Vagina (tissue), 2 donors: ENCODE measurements around the gene FKBP1B. TPM values are rescaled to one million over a fixed set of nuclear protein-coding genes. Genes with fewer than 3 reads are reported as not detected.

Experiments used
- DNase-seq, 2 donors: peaks; one replicate each; pipeline ENCODE4 v3.0.0-alpha.2; 2017; ENCODE audit errors: extremely low spot score in 2 of 2
- H3K27ac ChIP-seq: fragments of 200-600 bp; sonication (generic); one replicate; pipeline ENCODE4 v1.5.1; 2019
- H3K27me3 ChIP-seq: fragments of 200-600 bp; sonication (generic); one replicate; pipeline ENCODE4 v1.5.1; 2019
- H3K36me3 ChIP-seq, 2 donors: fragments of 200-600 bp; sonication (generic); one replicate each; pipeline ENCODE4 v1.5.1; 2017 to 2019
- H3K4me1 ChIP-seq: fragments of 200-600 bp; sonication (generic); one replicate; pipeline ENCODE4 v1.5.1; 2019
- H3K4me3 ChIP-seq, 2 donors: fragments of 200-600 bp; sonication (generic); 1 replicate in 1 of 2; 2 replicates in 1 of 2; pipeline ENCODE4 v1.5.1; 2016 to 2019
- H3K9me3 ChIP-seq: fragments of 200-600 bp; sonication (generic); one replicate; pipeline ENCODE4 v1.5.1; 2019
- POLR2A ChIP-seq, 2 donors: fragments of 450-650 bp; IDR thresholded peaks; one replicate each; pipeline ENCODE4 v1.6.1; 2017; ENCODE audit warnings: antibody characterized with exemption in 2 of 2, mild to moderate bottlenecking in 2 of 2, moderate library complexity in 2 of 2
- POLR2AphosphoS5 ChIP-seq, 2 donors: sonication (generic); formaldehyde crosslinking; IDR thresholded peaks; one replicate each; pipeline ENCODE4 v1.9.0; 2017; ENCODE audit warnings: antibody characterized with exemption in 2 of 2, mild to moderate bottlenecking in 2 of 2, low read depth in 1 of 2; ENCODE audit not compliant: insufficient read depth in 1 of 2
- intact Hi-C: fragments of 100-400 bp; cut with DNase I; formaldehyde crosslinking; loops from one replicate; pipeline ENCODE4 v1.15.1; 2023
- total RNA-seq: library from RNA; depleted of rRNA; stranded (reverse); fragments of >200 nt; gene quantifications from one replicate; pipeline ENCODE4 v1.2.3, GENCODE V29; 2016
- TF ChIP-seq, protein P1 (sequence below), 3 experiments: fragments of 450-650 bp in 2 of 3; fragments of 200-600 bp in 1 of 3; sonication (generic) in 1 of 3; IDR thresholded peaks; one replicate each; pipeline ENCODE4 v1.5.1; 2017 to 2019; ENCODE audit warnings: antibody characterized with exemption in 3 of 3, mild to moderate bottlenecking in 2 of 3, moderate library complexity in 2 of 3

Gene FKBP1B
- total RNA-seq, 1 donor from 2014 or later, result 14.2 TPM

DNA sequence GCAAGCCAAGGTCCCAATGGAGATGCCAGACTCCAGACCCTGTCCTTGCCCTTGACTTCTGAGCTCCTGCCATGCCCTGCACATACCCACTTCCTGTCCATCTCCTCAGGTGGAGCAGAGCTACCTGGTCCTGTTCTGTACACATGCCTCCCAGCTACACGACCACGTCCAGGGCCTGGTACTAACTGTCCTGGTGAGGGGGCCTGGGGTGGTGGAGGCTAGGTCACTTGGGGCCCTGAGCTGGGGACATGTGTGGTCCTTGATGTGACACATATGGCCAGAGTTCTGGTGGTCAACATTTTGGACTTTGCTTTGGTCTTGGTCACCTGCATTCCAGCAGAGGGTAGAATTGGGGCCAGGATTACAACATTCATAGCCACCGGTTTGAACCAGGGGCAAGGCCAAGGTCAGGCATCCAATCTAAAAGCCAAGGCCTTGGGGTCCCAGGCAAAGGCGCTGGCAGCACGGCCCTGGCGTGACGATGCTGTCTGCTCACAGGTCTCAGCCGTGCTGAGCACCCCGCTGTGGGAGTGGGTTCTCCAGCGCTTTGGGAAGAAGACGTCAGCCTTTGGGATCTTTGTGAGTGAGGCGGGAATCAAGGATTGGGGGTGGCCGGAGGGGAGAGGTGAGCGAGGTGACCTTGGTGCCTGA, 27.1 kb upstream of the FKBP1B start:
- Histone ChIP-seq H3K4me1 (no peaks in the 10 kb centered on the region), H3K36me3 (peaks cover 0 to 9% of the 10 kb centered on the region in 2 donors), H3K9me3 (no peaks in the 10 kb centered on the region), H3K27me3 (no peaks in the 10 kb centered on the region), H3K4me3 (no peak overlapping the region), H3K27ac (no peak overlapping the region)
- no peak for TF ChIP-seq POLR2A (IDR thresholded peaks at IDR 0.05)
- TF ChIP-seq POLR2AphosphoS5 (IDR thresholded peaks at IDR 0.05; ENCODE audit: insufficient read depth in 1 of 2, low read depth in 1 of 2), result no peak
- TF ChIP-seq, protein P1, sequence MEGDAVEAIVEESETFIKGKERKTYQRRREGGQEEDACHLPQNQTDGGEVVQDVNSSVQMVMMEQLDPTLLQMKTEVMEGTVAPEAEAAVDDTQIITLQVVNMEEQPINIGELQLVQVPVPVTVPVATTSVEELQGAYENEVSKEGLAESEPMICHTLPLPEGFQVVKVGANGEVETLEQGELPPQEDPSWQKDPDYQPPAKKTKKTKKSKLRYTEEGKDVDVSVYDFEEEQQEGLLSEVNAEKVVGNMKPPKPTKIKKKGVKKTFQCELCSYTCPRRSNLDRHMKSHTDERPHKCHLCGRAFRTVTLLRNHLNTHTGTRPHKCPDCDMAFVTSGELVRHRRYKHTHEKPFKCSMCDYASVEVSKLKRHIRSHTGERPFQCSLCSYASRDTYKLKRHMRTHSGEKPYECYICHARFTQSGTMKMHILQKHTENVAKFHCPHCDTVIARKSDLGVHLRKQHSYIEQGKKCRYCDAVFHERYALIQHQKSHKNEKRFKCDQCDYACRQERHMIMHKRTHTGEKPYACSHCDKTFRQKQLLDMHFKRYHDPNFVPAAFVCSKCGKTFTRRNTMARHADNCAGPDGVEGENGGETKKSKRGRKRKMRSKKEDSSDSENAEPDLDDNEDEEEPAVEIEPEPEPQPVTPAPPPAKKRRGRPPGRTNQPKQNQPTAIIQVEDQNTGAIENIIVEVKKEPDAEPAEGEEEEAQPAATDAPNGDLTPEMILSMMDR (IDR thresholded peaks at IDR 0.05), result no peak
- intact Hi-C loops, result no loop called here
- no peak for DNase-seq

DNA sequence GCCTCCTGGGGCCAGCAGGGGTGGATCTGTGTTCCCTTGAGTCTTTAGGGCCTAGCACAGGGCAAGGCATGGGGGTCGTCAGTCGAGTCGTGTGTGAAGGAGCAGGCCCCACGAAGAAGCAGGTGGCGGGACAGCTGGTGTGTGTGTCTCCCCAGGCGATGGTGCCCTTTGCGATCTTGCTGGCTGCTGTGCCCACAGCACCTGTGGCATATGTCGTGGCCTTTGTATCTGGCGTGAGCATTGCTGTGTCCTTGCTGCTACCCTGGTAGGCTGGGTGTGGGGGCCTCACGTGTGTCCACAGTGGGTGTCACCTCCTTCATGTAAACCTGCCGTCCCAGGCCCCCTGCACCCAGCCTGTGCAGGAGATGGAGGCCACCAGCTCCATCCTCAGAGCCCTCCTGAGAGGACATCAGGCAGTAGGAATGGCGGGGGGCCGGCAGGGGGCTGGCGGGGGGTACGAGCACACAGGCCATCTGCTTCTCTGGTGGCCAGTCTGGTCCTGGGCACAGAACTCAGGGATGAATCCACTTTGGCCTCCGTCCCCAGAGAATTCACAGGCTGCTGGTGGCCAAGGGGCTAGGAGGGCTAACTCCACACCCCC, 26.5 kb upstream of the FKBP1B start:
- intact Hi-C loops, result no loop called here
- peak in 1 of 2 donors; percentile 79 for DNase-seq
- Histone ChIP-seq H3K36me3 (peaks cover 0 to 11% of the 10 kb centered on the region in 2 donors), H3K4me1 (no peaks in the 10 kb centered on the region), H3K27me3 (no peaks in the 10 kb centered on the region), H3K27ac (no peak overlapping the region), H3K9me3 (no peaks in the 10 kb centered on the region), H3K4me3 (no peak overlapping the region)
- TF ChIP-seq POLR2A (IDR thresholded peaks at IDR 0.05), result no peak
- no peak for TF ChIP-seq POLR2AphosphoS5 (IDR thresholded peaks at IDR 0.05; ENCODE audit: insufficient read depth in 1 of 2, low read depth in 1 of 2)
- TF ChIP-seq, protein P1 (IDR thresholded peaks at IDR 0.05), result no peak

DNA sequence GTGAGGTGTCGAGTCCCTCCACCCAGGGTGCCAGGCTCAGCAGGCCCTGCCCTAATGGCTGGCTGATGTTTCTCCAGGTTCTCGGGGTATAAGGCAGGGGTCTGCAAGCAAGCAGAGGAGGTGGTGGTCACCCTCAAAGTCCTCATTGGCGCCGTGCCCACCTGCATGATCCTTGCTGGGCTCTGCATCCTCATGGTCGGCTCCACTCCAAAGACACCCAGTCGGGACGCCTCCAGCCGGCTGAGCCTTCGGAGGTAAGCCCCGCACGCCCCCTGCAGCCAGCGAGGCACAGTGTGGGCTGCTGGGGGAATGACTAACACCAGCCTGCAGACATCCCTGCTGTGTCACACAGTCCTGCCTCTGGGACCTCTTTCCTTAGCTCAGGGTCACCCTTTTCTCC, 25.5 kb upstream of the FKBP1B start:
- intact Hi-C loops, result no loop called here

DNA sequence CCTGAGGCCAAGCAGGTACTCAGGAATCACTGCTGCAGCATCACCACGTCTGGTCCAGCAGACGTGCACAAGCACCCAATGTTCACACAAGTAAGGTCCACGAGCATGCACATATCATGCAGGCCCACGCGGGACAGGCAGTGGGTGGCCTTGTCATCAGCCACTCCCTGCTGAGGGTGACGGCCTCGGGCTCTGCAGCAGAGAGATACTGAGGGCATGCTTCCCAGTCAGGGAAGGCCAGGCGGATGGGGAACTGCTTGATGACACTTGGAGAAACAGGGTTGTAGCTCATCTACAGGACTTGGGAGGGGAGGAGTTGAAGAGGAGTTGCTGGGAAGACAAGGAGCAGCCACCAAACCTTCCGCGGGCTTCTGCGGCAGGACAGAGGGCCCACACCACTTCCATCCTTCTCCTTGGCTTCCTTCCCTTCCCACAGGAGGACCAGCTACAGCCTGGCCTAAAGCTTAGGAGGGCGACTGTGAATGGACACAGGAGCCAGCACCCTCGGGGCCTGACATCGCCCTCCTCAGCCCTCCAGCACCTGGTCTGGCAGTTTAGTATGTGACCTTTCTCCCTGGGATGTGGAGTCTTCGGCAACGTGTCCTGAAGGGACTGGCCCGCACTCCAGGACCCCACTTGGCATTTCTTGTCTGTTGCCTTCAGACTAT, 24.4 kb upstream of the FKBP1B start:
- TF ChIP-seq POLR2A (IDR thresholded peaks at IDR 0.05), result no peak

More for the DNA sequence above, 25.5 kb upstream of the FKBP1B start:
- H3K9me3 ChIP-seq, result no peaks in the 10 kb centered on the region
- peak in 1 of 2 donors; percentile 77 for DNase-seq
- H3K4me1 ChIP-seq, result no peaks in the 10 kb centered on the region
- no peak overlapping the region for H3K4me3 ChIP-seq
- no peaks in the 10 kb centered on the region for H3K27me3 ChIP-seq
- no peak overlapping the region for H3K27ac ChIP-seq
- TF ChIP-seq, protein P1 (IDR thresholded peaks at IDR 0.05), result no peak
- TF ChIP-seq POLR2AphosphoS5 (IDR thresholded peaks at IDR 0.05; ENCODE audit: insufficient read depth in 1 of 2, low read depth in 1 of 2) (no peak), POLR2A (IDR thresholded peaks at IDR 0.05) (no peak)
- peaks cover 0 to 21% of the 10 kb centered on the region in 2 donors for H3K36me3 ChIP-seq

DNA sequence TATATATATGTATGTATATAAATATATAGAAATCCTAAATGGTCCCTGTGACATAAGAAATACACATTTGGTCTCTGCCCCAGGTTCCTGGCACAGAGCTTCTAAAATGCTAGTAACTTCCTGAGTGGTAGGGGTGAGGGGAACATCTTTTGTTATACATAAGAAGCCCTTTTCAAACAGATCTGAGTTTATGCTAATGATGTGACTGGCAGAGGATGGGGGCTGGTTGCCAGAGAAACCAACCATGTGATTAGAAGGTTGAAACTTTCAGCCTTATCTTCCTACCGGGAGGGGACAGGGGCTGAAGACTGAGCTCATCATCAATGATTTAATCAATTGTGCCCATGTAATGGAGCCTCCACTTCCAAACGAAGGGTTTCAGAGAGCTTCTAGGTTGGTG, 23.3 kb upstream of the FKBP1B start:
- Histone ChIP-seq H3K27me3 (no peaks in the 10 kb centered on the region), H3K9me3 (no peaks in the 10 kb centered on the region), H3K4me3 (no peak overlapping the region), H3K4me1 (no peaks in the 10 kb centered on the region), H3K27ac (no peak overlapping the region), H3K36me3 (peaks cover 0 to 42% of the 10 kb centered on the region in 2 donors)
- DNase-seq, result no peak
- intact Hi-C loops, result no loop called here
- TF ChIP-seq, protein P1 (IDR thresholded peaks at IDR 0.05), result no peak
- TF ChIP-seq POLR2AphosphoS5 (IDR thresholded peaks at IDR 0.05; ENCODE audit: insufficient read depth in 1 of 2, low read depth in 1 of 2), result no peak
- no peak for TF ChIP-seq POLR2A (IDR thresholded peaks at IDR 0.05)

More for the DNA sequence above, 24.4 kb upstream of the FKBP1B start:
- DNase-seq, result no peak
- intact Hi-C loops, result no loop called here
- Histone ChIP-seq H3K4me1 (no peaks in the 10 kb centered on the region), H3K36me3 (peaks cover 0 to 32% of the 10 kb centered on the region in 2 donors), H3K27me3 (no peaks in the 10 kb centered on the region), H3K9me3 (no peaks in the 10 kb centered on the region), H3K4me3 (no peak overlapping the region), H3K27ac (no peak overlapping the region)
